ENCODE results near the gene AMPD2. TPM values are rescaled to one million over a fixed set of nuclear protein-coding genes. Genes with fewer than 3 reads are reported as not detected.

AMPD2 gene
- total RNA-seq, 1 donor from 2014 or later: 22.9 TPM

DNA sequence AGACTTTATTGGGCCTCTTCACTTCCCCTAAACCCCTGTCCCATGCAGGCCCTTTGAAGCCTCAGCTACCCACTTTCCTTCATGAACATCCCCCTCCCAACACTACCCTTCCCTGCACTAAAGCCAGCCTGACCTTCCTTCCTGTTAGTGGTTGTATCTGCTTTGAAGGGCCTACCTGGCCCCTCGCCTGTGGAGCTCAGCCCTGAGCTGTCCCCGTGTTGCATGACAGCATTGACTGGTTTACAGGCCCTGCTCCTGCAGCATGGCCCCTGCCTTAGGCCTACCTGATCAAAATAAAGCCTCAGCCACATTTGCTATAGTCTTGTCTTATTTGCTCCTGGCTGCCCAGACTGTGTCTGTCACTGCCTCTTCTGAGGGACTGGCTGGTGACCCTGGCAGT lies 41.8 kb downstream of the AMPD2 start:
- no peak overlapping the region for H3K27ac Mint-ChIP-seq
- H3K36me3 Mint-ChIP-seq: peaks cover 6% of the 10 kb centered on the region
- no peak overlapping the region for H2AFZ ChIP-seq (replicated peaks)
- no peaks in the 10 kb centered on the region for H4K20me1 ChIP-seq (ENCODE audit: low read depth)
- H3K4me2 ChIP-seq: no peak overlapping the region
- DNase-seq (ENCODE audit: low spot score): no peak
- no peaks in the 10 kb centered on the region for H3F3A ChIP-seq (ENCODE audit: low read depth)
- H3K4me1 Mint-ChIP-seq: peaks cover 13% of the 10 kb centered on the region
- H3K9ac ChIP-seq: no peak overlapping the region
- no peaks in the 10 kb centered on the region for H3K9me3 Mint-ChIP-seq
- no peaks in the 10 kb centered on the region for H3K4me1 ChIP-seq
- H3K79me2 ChIP-seq (ENCODE audit: low read depth): no peaks in the 10 kb centered on the region
- TF ChIP-seq EZH2phosphoT487 (IDR thresholded peaks at IDR 0.05): no peak
- TF ChIP-seq EZH2 (IDR thresholded peaks at IDR 0.05): no peak
- TF ChIP-seq, protein P1, sequence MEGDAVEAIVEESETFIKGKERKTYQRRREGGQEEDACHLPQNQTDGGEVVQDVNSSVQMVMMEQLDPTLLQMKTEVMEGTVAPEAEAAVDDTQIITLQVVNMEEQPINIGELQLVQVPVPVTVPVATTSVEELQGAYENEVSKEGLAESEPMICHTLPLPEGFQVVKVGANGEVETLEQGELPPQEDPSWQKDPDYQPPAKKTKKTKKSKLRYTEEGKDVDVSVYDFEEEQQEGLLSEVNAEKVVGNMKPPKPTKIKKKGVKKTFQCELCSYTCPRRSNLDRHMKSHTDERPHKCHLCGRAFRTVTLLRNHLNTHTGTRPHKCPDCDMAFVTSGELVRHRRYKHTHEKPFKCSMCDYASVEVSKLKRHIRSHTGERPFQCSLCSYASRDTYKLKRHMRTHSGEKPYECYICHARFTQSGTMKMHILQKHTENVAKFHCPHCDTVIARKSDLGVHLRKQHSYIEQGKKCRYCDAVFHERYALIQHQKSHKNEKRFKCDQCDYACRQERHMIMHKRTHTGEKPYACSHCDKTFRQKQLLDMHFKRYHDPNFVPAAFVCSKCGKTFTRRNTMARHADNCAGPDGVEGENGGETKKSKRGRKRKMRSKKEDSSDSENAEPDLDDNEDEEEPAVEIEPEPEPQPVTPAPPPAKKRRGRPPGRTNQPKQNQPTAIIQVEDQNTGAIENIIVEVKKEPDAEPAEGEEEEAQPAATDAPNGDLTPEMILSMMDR (IDR thresholded peaks at IDR 0.05): no peak
- no peaks in the 10 kb centered on the region for H3K9me3 ChIP-seq (ENCODE audit: low read depth)
- no peak overlapping the region for H3K4me3 Mint-ChIP-seq
- no peak overlapping the region for H3K27ac ChIP-seq
- H3K36me3 ChIP-seq: no peaks in the 10 kb centered on the region
- H3K27me3 ChIP-seq: no peaks in the 10 kb centered on the region
- H3K4me3 ChIP-seq: no peak overlapping the region
- H3K27me3 Mint-ChIP-seq (ENCODE audit: insufficient read depth, low read depth): peaks cover 8% of the 10 kb centered on the region

DNA sequence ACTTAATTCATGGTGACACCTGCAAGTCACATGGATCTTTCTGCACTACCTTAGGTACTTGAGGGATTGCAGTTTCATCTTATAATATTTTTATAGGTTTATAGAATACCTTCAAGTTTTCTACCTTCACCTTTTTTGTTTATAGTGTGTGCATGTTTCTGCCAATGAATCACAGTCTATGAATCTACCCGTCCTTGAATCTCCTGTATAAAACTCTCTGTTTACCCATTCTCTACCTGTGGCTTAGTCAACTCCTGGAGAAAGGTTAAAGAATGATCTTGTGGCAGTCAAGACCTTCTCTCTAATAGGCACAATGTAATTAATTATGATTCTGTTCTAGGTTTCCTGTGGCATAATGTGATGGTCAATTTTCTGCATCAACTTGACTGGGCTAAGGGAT lies 45.0 kb downstream of the AMPD2 start:
- Histone ChIP-seq H3F3A (ENCODE audit: low read depth) (no peaks in the 10 kb centered on the region), H3K4me1 (peaks cover 6% of the 10 kb centered on the region), H3K9me3 (ENCODE audit: low read depth) (no peaks in the 10 kb centered on the region), H3K4me3 (no peak overlapping the region), H3K79me2 (ENCODE audit: low read depth) (no peaks in the 10 kb centered on the region), H3K27me3 (no peaks in the 10 kb centered on the region), H4K20me1 (ENCODE audit: low read depth) (no peaks in the 10 kb centered on the region), H3K36me3 (no peaks in the 10 kb centered on the region), H3K9ac (no peak overlapping the region), H2AFZ (replicated peaks) (no peak overlapping the region), H3K4me2 (no peak overlapping the region), H3K27ac (no peak overlapping the region)
- Mint-ChIP-seq H3K9me3 (peaks cover 2% of the 10 kb centered on the region), H3K27ac (no peak overlapping the region), H3K4me3 (no peak overlapping the region), H3K4me1 (peaks cover 13% of the 10 kb centered on the region), H3K27me3 (ENCODE audit: insufficient read depth, low read depth) (peaks cover 4% of the 10 kb centered on the region), H3K36me3 (no peaks in the 10 kb centered on the region)
- TF ChIP-seq EZH2 (IDR thresholded peaks at IDR 0.05): no peak
- no peak for DNase-seq (ENCODE audit: low spot score)

DNA sequence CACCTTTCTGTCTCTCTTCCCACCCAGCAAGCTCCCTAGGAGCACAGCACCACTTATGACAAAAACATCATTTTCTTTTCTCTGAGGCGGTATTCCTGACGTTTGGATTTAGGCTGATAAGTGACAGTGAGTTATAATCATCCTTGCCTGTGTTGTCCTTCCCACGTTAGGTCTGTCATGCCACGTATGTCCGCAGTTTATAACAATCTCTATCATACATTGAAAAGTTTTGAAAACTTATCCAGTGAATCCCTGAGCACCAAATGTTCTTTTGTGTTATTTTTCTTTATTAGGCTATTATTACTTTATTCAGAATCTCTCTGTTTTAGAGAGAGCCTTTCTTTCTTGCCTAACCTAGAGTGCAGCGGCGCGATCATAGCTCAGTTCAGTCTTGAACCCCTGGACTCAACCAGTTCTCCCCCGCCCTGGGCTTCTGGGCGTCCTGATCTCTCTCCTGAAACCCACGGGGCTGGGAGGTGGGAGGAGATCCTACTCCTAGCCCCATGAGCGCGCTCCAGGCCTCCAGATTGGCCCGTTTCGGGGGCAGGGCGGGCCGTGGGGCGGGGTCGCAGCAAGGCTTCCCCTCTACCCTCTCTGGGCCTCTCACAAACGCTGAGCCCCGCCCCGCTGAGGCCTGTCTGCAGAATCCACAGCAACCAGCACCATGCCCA lies 48.0 kb downstream of the AMPD2 start, which contains the start of gene GSTM2:
Gene GSTM2 (plus strand): TSS at position 606 of the 671 bp plus-strand sequence. CDS start 59 bp downstream, at position 665.
- Mint-ChIP-seq H3K27ac (peak within 1 kb of the TSS; percentile 64), H3K9me3 (peaks cover 4% of the 10 kb centered on the region), H3K4me3 (peak within 1 kb of the TSS; percentile 84), H3K4me1 (peaks cover 12% of the 10 kb centered on the region), H3K36me3 (peaks cover 5% of the 10 kb centered on the region), H3K27me3 (ENCODE audit: insufficient read depth, low read depth) (peaks cover 2% of the 10 kb centered on the region)
- H3K36me3 ChIP-seq: no peaks in the 10 kb centered on the region
- no peaks in the 10 kb centered on the region for H3K9me3 ChIP-seq (ENCODE audit: low read depth)
- TF ChIP-seq, protein P1 (IDR thresholded peaks at IDR 0.05): no peak
- TF ChIP-seq EZH2phosphoT487 (IDR thresholded peaks at IDR 0.05): no peak
- no peak for TF ChIP-seq EZH2 (IDR thresholded peaks at IDR 0.05)
- no peaks in the 10 kb centered on the region for H4K20me1 ChIP-seq (ENCODE audit: low read depth)
- DNase-seq (ENCODE audit: low spot score): peak; percentile 95
- peak within 1 kb of the TSS; percentile 66 for H2AFZ ChIP-seq (replicated peaks)
- H3F3A ChIP-seq (ENCODE audit: low read depth): no peaks in the 10 kb centered on the region
- H3K4me1 ChIP-seq: peaks cover 6% of the 10 kb centered on the region
- H3K79me2 ChIP-seq (ENCODE audit: low read depth): no peaks in the 10 kb centered on the region
- no peak within 1 kb of the TSS for H3K9ac ChIP-seq
- H3K27ac ChIP-seq: no peak within 1 kb of the TSS
- peak within 1 kb of the TSS; percentile 56 for H3K4me3 ChIP-seq
- H3K4me2 ChIP-seq: peak within 1 kb of the TSS; percentile 75
- H3K27me3 ChIP-seq: no peaks in the 10 kb centered on the region

DNA sequence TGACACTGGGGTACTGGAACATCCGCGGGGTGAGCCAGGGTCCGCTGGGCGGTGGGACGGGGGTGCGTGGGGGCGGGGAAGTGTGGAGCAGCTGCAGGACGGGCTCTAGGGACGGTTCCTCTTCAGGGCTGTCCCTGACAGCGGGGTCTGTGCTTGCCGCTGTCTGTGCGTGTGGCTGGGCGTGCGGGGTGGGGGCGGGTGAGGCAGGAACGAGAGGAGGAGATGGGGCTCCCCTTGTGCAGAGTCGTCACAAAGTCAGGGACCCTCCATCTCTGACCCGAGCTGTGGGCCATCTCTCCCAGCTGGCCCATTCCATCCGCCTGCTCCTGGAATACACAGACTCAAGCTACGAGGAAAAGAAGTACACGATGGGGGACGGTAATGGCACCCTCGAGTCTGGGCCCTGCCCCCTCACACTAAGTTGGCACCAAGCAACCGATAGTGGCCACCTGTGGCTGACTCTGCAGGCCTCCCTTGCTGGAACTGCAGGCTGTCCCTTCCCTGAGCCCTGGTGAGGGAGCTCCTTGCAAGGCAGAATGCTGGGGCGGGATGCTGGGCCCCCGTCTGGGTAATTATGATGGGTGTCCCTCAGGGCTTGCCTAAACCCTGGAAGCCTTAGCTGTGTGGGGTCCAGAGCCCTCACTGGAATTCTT lies 48.6 kb downstream of the AMPD2 start:
- H3K9me3 Mint-ChIP-seq: peaks cover 4% of the 10 kb centered on the region
- peak overlapping the region; percentile 84 for H3K4me3 Mint-ChIP-seq
- Histone ChIP-seq H3K79me2 (ENCODE audit: low read depth) (no peaks in the 10 kb centered on the region), H3K4me1 (peaks cover 6% of the 10 kb centered on the region), H3K9ac (no peak overlapping the region), H3K27ac (no peak overlapping the region), H3F3A (ENCODE audit: low read depth) (no peaks in the 10 kb centered on the region), H3K36me3 (no peaks in the 10 kb centered on the region), H3K4me2 (peak overlapping the region; percentile 75), H4K20me1 (ENCODE audit: low read depth) (no peaks in the 10 kb centered on the region), H2AFZ (replicated peaks) (peak overlapping the region; percentile 66), H3K4me3 (peak overlapping the region; percentile 56), H3K9me3 (ENCODE audit: low read depth) (no peaks in the 10 kb centered on the region), H3K27me3 (no peaks in the 10 kb centered on the region)
- DNase-seq (ENCODE audit: low spot score): no peak
- H3K36me3 Mint-ChIP-seq: peaks cover 5% of the 10 kb centered on the region
- TF ChIP-seq EZH2phosphoT487 (IDR thresholded peaks at IDR 0.05): no peak
- TF ChIP-seq, protein P1 (IDR thresholded peaks at IDR 0.05): no peak
- no peak for TF ChIP-seq EZH2 (IDR thresholded peaks at IDR 0.05)
- H3K4me1 Mint-ChIP-seq: peaks cover 12% of the 10 kb centered on the region
- H3K27ac Mint-ChIP-seq: peak overlapping the region; percentile 64
- H3K27me3 Mint-ChIP-seq (ENCODE audit: insufficient read depth, low read depth): peaks cover 2% of the 10 kb centered on the region

Data from neural progenitor cell (in vitro differentiated cells).